HepG2 (cell line): Measurements from ENCODE around the gene ITK. TPM values are rescaled to one million over a fixed set of nuclear protein-coding genes. Genes with fewer than 3 reads are reported as not detected.

ENCODE experiments used
- FOSL1 ChIP-seq: sonication (generic); formaldehyde crosslinking; IDR thresholded peaks from 2 replicates; pipeline ENCODE4 v1.9.0; 2021; ENCODE audit warnings: missing genetic modification reagents, borderline replicate concordance
- FOXA1 ChIP-seq, 2 experiments: fragments of 450-650 bp in 1 of 2; sonication (generic) in 1 of 2; formaldehyde crosslinking in 1 of 2; IDR thresholded peaks; 2 replicates each; pipeline versions ENCODE4 v1.4.0 to v1.6.1; 2016 to 2020; ENCODE audit warnings: missing genetic modification reagents in 1 of 2
- GFI1 ChIP-seq: sonication (generic); formaldehyde crosslinking; IDR thresholded peaks from 2 replicates; pipeline ENCODE4 v1.5.0; 2020; ENCODE audit warnings: missing genetic modification reagents, mild to moderate bottlenecking, borderline replicate concordance
- REST ChIP-seq, 2 experiments: IDR thresholded peaks; 2 replicates each; pipeline ENCODE4 v1.6.1; 2011 to 2012; ENCODE audit warnings: low read length in 2 of 2, borderline replicate concordance in 1 of 2, low read depth in 1 of 2, mild to moderate bottlenecking in 1 of 2, moderate library complexity in 1 of 2
- RNF219 ChIP-seq: sonication (generic); formaldehyde crosslinking; IDR thresholded peaks from 2 replicates; pipeline ENCODE4 v1.5.0; 2020; ENCODE audit warnings: mild to moderate bottlenecking, missing genetic modification reagents
- ZFAT ChIP-seq: sonication (generic); formaldehyde crosslinking; conservative IDR thresholded peaks from 2 replicates; pipeline ENCODE4 v1.8.1; 2023; ENCODE audit warnings: missing genetic modification reagents, inconsistent platforms
- ZNF224 ChIP-seq: sonication (generic); formaldehyde crosslinking; IDR thresholded peaks from 2 replicates; pipeline ENCODE4 v1.5.0; 2020; ENCODE audit warnings: mild to moderate bottlenecking, missing genetic modification reagents
- ZNF609 ChIP-seq: sonication (generic); formaldehyde crosslinking; IDR thresholded peaks from 2 replicates; pipeline ENCODE4 v1.4.0; 2020; ENCODE audit warnings: mild to moderate bottlenecking, missing genetic modification reagents, borderline replicate concordance
- polyA plus RNA-seq, 8 experiments: library from polyadenylated mRNA; depleted of rRNA in 3 of 8; stranded (reverse) in 7 of 8; unstranded in 1 of 8; fragments of >200 nt; fragmentation: Illumina TruSeq in 4 of 8; extraction: Trizol in 4 of 8; gene quantifications; 2 replicates each; pipeline versions ENCODE4 v1.2.1 to v1.2.3, GENCODE V29; 2011 to 2016; ENCODE audit warnings: low read depth in 4 of 8, missing spikeins in 1 of 8, mixed read lengths in 1 of 8; ENCODE audit not compliant: insufficient read depth in 1 of 8
- total RNA-seq, 5 experiments: library from RNA; depleted of rRNA; stranded (reverse); fragments of >200 nt; fragmentation: Illumina TruSeq; extraction: Trizol; gene quantifications; 2 replicates each; pipeline ENCODE4 v1.2.3, GENCODE V29; 2016; ENCODE audit warnings: low read depth in 1 of 5

Gene ITK
- total and polyA plus RNA-seq, 2 of the 13 experiments (the other 11 are each of a cell fraction or from before 2014, with no cell fraction given), result 0.01 TPM; not detected in 1

GRCh38 chr5:157180374-157181264 is at the start of gene ITK (continued):
- no peak for TF ChIP-seq RNF219 (CRISPR knock-in tag)
- no peak for TF ChIP-seq ZNF609
- TF ChIP-seq FOXA1 (IDR thresholded peaks at IDR 0.05), result no peak
- no peak for TF ChIP-seq FOXA1 (CRISPR knock-in tag; IDR thresholded peaks at IDR 0.05)
- TF ChIP-seq GFI1 (CRISPR knock-in tag), result no peak
- no peak for TF ChIP-seq ZNF224 (CRISPR knock-in tag)
- no peak for TF ChIP-seq ZFAT (CRISPR knock-in tag)
- TF ChIP-seq FOSL1 (CRISPR knock-in tag), result no peak
- TF ChIP-seq REST (IDR thresholded peaks at IDR 0.05; ENCODE audit: borderline replicate concordance in 1 of 2, low read depth in 1 of 2, low read length in 2 of 2), result no peak
